Endometrial microvascular endothelial cells (primary cell): ENCODE data around the gene MNDA. TPM values are rescaled to one million over a fixed set of nuclear protein-coding genes. Genes with fewer than 3 reads are reported as not detected.

Experiments
- in situ Hi-C: cut with HindIII; loops from 2 replicates; pipeline ENCODE4 v1.10.0; 2017; ENCODE audit warnings: low sequenced_read_pairs, low pct_unique_long_range_greater_than_20kb; ENCODE audit errors: inconsistent ontology term
- total RNA-seq: library from RNA; depleted of rRNA; stranded (reverse); fragments of >200 nt; gene quantifications from one replicate; pipeline ENCODE4 v1.2.3, GENCODE V29; 2015; ENCODE audit errors: inconsistent ontology term

MNDA gene
- not detected for total RNA-seq

GRCh38 chr1:158830904-158831507 lies at the start of gene MNDA:
TSS of gene MNDA (plus strand) at chr1:158831351. CDS start at chr1:158842154, 10,803 bp downstream.
- in situ Hi-C loops: no loop called here

GRCh38 chr1:158793604-158794003 lies 37.5 kb upstream of the MNDA start:
- in situ Hi-C loops: no loop called here

GRCh38 chr1:158794247-158794646 lies 36.9 kb upstream of the MNDA start:
- in situ Hi-C loops: no loop called here

- in situ Hi-C loops: no loop called here
Measured at GRCh38 chr1:158798531-158798930, 32.6 kb upstream of the MNDA start.

- in situ Hi-C loops: no loop called here
Measured at GRCh38 chr1:158799689-158800088, 31.5 kb upstream of the MNDA start.

DNA sequence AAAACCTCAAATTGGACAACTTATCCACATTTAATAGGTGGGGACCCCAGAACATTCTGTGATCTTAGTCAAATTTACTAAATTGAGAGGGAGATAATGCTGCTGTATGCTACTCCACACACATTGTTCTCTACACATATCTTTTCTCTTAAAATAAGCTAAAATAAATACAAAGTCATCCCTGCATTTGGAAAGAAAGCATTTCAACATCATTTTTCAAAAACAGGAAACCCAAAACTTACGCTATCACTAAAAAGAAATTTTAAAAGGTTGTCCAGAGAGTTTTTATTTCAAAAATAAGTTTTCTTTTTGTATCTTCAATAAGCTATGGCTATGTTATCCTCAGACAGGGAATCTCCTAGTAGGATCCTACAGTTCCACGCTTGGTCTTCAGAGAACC lies 30.6 kb upstream of the MNDA start:
- in situ Hi-C loops: no loop called here

GRCh38 chr1:158801396-158801795 lies 29.8 kb upstream of the MNDA start:
- in situ Hi-C loops: no loop called here

- in situ Hi-C loops: no loop called here
Measured at GRCh38 chr1:158803678-158804077, 27.5 kb upstream of the MNDA start.

DNA sequence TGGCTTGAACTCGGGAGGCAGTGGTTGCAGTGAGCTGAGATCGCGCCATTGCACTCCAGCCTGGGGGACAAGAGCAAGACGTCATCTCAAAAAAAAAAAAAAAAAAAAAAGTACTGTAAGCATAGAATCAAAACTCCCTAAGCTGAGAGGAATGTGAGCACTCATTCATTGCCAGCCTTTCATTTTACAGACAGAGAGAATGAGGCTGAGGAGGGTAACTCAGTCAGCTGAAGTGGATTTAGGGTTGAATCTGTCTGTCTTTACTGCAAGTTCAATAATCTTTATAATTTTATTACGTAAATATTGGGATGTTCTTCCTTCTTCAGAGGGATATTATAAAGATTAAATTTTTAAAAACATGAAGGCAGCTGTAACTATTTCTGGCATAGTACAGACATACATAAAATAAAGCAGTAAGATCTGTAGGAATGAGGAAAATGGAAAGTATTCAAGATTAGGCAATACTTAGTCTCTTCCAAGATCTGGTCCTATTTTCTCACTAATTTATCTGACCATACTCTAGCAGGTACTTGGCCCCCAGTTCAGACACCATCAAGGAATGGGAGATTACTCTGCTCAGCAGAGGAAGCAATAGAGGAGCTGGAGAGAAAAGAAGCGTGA lies 24.1 kb upstream of the MNDA start:
- in situ Hi-C loops: no loop called here

DNA sequence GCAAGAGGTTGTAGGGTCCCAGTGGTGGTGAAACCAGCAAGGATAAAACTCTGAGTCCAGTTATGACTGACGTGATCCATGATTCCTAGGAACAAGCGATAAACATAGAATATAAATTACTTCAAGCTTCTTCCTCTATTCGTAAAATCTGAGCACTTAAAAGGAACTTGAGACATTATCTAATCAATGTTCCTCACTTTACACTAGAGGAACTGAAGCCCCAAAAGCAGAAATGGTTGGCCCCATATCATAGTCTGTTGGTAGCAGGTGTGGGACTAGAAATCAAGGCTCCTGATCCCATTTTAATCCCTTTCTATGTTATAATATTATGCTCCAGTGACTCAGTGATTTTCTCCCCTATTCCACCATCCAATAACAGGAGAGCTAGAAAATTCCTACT lies 21.9 kb upstream of the MNDA start:
- in situ Hi-C loops: no loop called here

DNA sequence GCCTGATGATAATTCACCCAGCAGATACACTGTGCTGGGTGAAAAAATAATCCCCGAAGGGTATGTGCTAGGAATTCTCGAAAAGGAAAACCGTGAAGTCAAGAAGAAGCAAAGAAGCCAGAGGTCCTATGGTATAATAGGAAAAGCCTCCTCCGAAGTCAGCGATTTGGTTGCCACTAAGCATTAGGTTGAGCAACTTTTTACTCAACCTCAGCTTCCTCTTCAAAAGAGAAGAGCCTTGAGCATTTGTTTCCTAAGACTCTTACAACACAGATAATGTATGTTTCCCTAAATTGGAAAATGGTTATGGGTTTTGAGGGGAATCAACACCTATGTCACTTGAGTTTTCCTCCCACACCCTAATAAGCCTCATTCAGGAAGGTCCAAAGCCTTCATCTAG lies 21.3 kb upstream of the MNDA start:
- in situ Hi-C loops: no loop called here

DNA sequence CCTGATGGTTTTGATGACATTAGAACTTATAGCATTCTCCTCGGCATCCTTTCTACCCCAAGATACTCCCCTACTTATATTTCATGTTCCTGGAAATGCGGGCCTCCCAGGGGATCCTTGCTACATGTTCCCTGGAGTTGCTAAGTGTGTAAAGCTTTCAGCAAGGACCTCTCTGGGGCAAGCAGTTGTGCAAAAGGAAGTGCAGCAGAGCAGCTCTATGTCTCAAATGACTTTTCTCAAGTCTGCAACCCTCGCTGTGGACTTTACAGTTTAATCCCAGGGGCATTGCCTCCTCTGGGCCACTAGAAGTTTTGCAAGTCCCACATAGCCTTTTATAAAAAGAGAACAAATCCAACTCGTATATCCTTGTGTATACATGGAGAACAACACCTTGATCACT lies 20.8 kb upstream of the MNDA start:
- in situ Hi-C loops: no loop called here

DNA sequence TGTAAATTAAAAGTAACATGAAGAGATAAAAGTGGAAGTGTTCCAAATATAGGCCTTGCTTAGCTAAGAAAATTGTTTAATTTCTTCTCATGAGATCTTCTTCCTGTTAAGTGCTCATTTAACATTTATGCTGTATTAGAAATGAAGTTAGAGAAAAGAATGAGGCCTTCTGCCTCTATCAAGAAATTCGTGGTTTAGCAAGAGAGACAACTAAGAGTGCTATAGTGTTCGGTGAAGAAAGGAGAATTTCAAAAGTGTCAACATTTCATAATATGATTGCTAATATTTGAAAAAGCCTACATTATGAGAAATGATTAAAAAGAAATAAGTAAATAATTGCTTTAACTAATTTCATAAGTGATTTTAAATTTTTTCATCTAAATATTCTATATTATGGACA lies 18.8 kb upstream of the MNDA start:
- in situ Hi-C loops: no loop called here

GRCh38 chr1:158813164-158813563 lies 18.0 kb upstream of the MNDA start:
- in situ Hi-C loops: no loop called here

GRCh38 chr1:158814970-158815369 lies 16.2 kb upstream of the MNDA start:
- in situ Hi-C loops: no loop called here

GRCh38 chr1:158818560-158818959 lies 12.6 kb upstream of the MNDA start:
- in situ Hi-C loops: no loop called here

- in situ Hi-C loops: no loop called here
Measured at GRCh38 chr1:158818975-158819431, 12.1 kb upstream of the MNDA start.

- in situ Hi-C loops: no loop called here
Measured at GRCh38 chr1:158819461-158820443, 11.4 kb upstream of the MNDA start.

GRCh38 chr1:158821723-158822122 lies 9.4 kb upstream of the MNDA start:
- in situ Hi-C loops: no loop called here
